Psoas muscle (tissue), 8 donors: ENCODE data around the gene COLEC12. TPM values are rescaled to one million over a fixed set of nuclear protein-coding genes. Genes with fewer than 3 reads are reported as not detected.

Experiments
- ATAC-seq, 4 donors: fragments of 200-7000 bp; cut with Tn5 transposase; one replicate each; pipeline ENCODE4 v1.9.1; 2020; ENCODE audit warnings: moderate library complexity in 3 of 4, mild to moderate bottlenecking in 2 of 4
- DNase-seq, 2 donors: peaks; one replicate each; pipeline ENCODE4 v3.0.0-alpha.2; 2020
- H3K27ac ChIP-seq: fragments of 200-600 bp; one replicate; pipeline ENCODE4 v1.8.0; 2022
- H3K27me3 ChIP-seq, 3 donors: fragments of 200-600 bp in 1 of 3; one replicate each; pipeline versions ENCODE4 v1.6.1 to v1.8.0; 2013 to 2022; ENCODE audit warnings: low read length in 2 of 3, mild to moderate bottlenecking in 2 of 3, moderate library complexity in 1 of 3; ENCODE audit not compliant: insufficient read depth in 3 of 3
- H3K36me3 ChIP-seq, 2 donors: fragments of 200-600 bp in 1 of 2; one replicate each; pipeline versions ENCODE4 v1.6.1 to v1.8.0; 2013 to 2022; ENCODE audit warnings: low read depth in 1 of 2, mild to moderate bottlenecking in 1 of 2, moderate library complexity in 1 of 2; ENCODE audit not compliant: insufficient read depth in 1 of 2
- H3K4me1 ChIP-seq: fragments of 200-600 bp; one replicate; pipeline ENCODE4 v1.8.0; 2022
- H3K4me3 ChIP-seq: fragments of 200-600 bp; one replicate; pipeline ENCODE4 v1.8.0; 2022; ENCODE audit warnings: mild to moderate bottlenecking
- H3K9me3 ChIP-seq: fragments of 200-600 bp; one replicate; pipeline ENCODE4 v1.8.0; 2022
- CTCF ChIP-seq: fragments of 200-600 bp; IDR thresholded peaks from one replicate; pipeline ENCODE4 v1.8.0; 2022; ENCODE audit warnings: antibody characterized with exemption
- WGBS, 3 donors: extraction: QIAGEN DNeasy Blood & Tissue Kit; methylation state at CpG; one replicate each; pipeline versions ENCODE4 v1.1.6 to v1.1.7; 2013; 5-methylcytosine and 5-hydroxymethylcytosine counted together
- intact Hi-C, 2 donors: fragments of 100-400 bp; cut with DNase I; formaldehyde crosslinking; loops; one replicate each; pipeline versions ENCODE4 v1.11.0 to v1.14.2; 2022
- polyA plus RNA-seq, 3 donors: library from polyadenylated mRNA; stranded (reverse); fragments of 200-250 nt; gene quantifications; one replicate each; pipeline ENCODE4 v1.2.3, GENCODE V29; 2013
- total RNA-seq, 4 donors: library from RNA; stranded (reverse); fragmentation: NEBNext Ultra II Directional in 2 of 4; extraction: Animal tissue kit (Norgen Biotek cat#: 25700) in 2 of 4; gene quantifications; one replicate each; pipeline versions ENCODE4 v1.2.1 to v1.2.4, GENCODE V29; 2021 to 2023
- donor health status: healthy with polysubstance abuse.
- donor health status: DM: no; HTN: no; CAD: no; lungs with moderate emphysema.
- donor health status: Bipolar disorder and iron deficiency.
- donor health status: healthy.
- donor health status: DM: yes; HTN: yes; CAD: no.
- donor health status: DM: no; HTN: no; CAD: no.
- donor health status: DM: no; HTN: no; CAD: no.
- donor health status: DM: yes; HTN: yes; CAD: no.

Gene COLEC12
- total and polyA plus RNA-seq, 7 donors = 0.80 to 6.4 (median 3.4) TPM

- Histone ChIP-seq H3K27me3 (peaks cover 2 to 31% (median 4%) of the 10 kb centered on the region in 3 donors), H3K9me3 (no peaks in the 10 kb centered on the region), H3K36me3 (no peaks in the 10 kb centered on the region), H3K4me3 (no peak overlapping the region), H3K4me1 (no peaks in the 10 kb centered on the region), H3K27ac (no peak overlapping the region)
- no peak for TF ChIP-seq CTCF
- intact Hi-C loops = loop anchor here in 1 of 2 donors (10.0 kb wide), 1 partner anchor 191 kb away; no protein-coding TSS in a partner anchor
- DNase-seq = no peak
- ATAC-seq = no peak
- 86 to 93% (median 92%) methylated on average over 7 of the region's 7 CpGs for WGBS, 3 donors
These were observed 5.0 kb downstream of the COLEC12 start for GRCh38 chr18:495452-495851.

DNA sequence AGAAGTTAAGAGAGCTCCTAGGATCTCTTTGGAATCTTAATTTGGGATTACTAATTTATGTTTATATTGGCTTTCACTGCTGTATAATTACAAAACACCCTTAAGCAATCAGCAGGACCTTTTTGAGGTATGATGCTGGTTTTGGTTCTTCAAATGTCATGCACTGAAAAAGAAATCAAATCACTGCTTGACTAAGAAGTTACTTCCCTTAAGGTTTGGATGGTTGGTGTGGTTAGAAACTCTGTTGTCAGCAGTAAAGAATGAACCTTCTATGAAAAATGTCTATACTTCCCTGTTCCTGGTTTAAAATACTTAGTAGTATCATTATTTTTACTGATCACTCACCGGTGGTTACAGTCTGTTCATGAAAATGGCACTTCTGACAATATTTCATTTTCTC, 5.5 kb downstream of the COLEC12 start:
- no peaks in the 10 kb centered on the region for H3K36me3 ChIP-seq
- no peak overlapping the region for H3K27ac ChIP-seq
- TF ChIP-seq CTCF = no peak
- H3K9me3 ChIP-seq = no peaks in the 10 kb centered on the region
- WGBS, 3 donors = 88 to 97% (median 93%) methylated on average over 1 of the region's 1 CpG
- H3K4me3 ChIP-seq = no peak overlapping the region
- no peaks in the 10 kb centered on the region for H3K4me1 ChIP-seq
- ATAC-seq = no peak
- intact Hi-C loops = loop anchor here in 1 of 2 donors (10.0 kb wide), 1 partner anchor 190 kb away; no protein-coding TSS in a partner anchor
- DNase-seq = no peak
- peaks cover 2 to 28% (median 4%) of the 10 kb centered on the region in 3 donors for H3K27me3 ChIP-seq

DNA sequence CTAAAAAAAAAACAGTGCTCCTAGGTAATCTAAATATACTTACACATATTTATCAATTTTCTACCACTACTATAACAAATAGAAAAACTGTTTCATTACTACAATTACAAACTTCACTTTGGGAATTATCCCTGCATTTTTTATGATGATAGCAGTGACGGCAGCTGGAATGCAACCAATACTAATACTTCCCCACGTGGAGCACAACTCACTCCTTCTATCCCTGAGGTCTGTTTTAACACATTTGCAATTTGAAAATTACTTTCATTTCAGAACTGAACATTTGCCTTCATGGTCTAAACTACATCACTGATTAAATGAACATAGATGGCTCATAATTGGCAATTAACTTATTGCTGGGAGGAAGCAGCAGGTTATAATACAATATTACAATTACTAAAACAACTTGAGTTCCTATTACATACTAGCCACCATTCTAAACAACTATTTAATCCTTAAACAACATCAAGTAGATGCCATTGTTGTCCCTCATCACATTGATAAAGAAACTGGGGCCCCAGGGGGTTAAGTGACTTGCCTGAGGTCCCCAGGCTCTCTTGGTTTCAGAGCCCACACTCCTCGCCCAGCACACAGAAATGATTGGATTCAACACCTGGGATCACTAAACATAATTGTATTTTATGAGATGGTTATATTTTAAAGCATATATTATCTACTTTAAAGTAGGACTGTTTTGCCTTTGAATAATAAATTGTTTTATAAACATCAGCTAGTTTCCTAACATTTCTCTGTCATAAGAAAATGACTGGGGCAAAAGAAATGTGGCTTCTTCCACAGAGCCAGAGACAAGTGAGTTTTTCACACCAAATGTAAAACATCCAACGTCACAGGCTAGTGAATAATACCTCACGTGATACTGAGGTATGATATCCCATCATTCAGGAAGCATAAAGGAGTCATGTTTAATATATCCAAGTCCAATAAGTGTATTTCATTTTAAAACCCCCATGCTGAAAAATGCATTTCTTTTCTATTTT, 6.2 kb downstream of the COLEC12 start:
- no peak for ATAC-seq
- no peak for DNase-seq
- WGBS, 3 donors = 65 to 75% (median 68%) methylated on average over 5 of the region's 5 CpGs
- H3K27ac ChIP-seq = no peak overlapping the region
- TF ChIP-seq CTCF = no peak
- H3K9me3 ChIP-seq = no peaks in the 10 kb centered on the region
- H3K27me3 ChIP-seq = peaks cover 2 to 20% (median 3%) of the 10 kb centered on the region in 3 donors
- H3K4me3 ChIP-seq = no peak overlapping the region
- intact Hi-C loops = loop anchor here in 1 of 2 donors (10.0 kb wide), 1 partner anchor 189 kb away; no protein-coding TSS in a partner anchor
- no peaks in the 10 kb centered on the region for H3K36me3 ChIP-seq
- no peaks in the 10 kb centered on the region for H3K4me1 ChIP-seq

GRCh38 chr18:492451-492850, 8.1 kb downstream of the COLEC12 start:
- intact Hi-C loops = loop anchor here in 1 of 2 donors (10.0 kb wide), 1 partner anchor 188 kb away; no protein-coding TSS in a partner anchor
- no peak for ATAC-seq
- 39 to 52% (median 46%) methylated on average over 5 of the region's 5 CpGs for WGBS, 3 donors
- DNase-seq = no peak
- Histone ChIP-seq H3K36me3 (no peaks in the 10 kb centered on the region), H3K4me1 (no peaks in the 10 kb centered on the region), H3K27ac (no peak overlapping the region), H3K9me3 (no peaks in the 10 kb centered on the region), H3K27me3 (peaks cover 0 to 4% (median 2%) of the 10 kb centered on the region in 3 donors), H3K4me3 (no peak overlapping the region)
- TF ChIP-seq CTCF = no peak
